ENCODE data around the gene XPNPEP1.

XPNPEP1 gene

DNA sequence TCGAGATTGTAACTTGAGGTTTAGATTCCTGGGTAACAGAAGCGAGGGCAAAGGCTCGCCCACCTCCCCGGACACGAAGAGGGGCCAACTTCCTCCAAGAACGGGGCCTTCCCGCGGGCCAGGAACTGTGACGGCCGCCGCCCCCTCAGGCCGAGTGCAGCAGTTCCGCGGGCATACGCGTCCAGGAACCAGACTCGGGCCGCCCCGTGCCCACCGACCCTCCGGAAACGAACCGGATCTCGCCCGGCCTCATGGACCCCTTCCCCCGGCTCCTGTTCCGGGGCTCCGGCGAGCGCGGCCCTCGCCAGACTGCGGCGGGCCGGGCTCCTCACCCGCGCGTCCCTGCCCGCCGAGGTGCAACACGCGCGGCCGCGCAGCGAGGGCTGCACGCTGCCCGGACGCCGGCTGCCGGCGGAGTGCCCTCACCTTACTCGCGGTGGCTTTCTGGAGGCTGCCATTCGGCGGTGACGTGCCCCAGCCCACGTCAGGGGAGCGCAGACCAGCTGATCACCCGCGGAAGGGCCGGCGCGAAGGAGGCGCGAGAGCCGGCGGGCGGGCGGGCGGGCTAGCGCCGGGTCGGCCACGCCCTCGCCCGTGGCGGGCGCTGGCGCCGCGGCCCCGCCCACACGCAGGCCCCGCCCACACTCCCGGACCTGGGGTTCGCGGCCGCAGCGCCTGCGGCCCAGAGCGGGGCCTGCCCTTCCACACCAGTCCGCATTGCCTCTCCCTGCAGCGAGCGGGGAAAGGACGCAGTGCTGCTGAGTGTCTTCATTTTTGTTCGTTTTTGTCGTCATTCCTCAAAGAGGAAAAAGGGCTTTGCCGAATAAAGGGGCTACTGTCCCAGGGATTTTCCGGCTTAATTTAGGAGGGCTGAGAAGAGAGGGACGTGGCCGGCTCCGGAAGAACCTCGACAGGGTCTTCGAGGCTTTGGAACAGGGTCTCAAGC lies at the start of gene XPNPEP1:
Gene XPNPEP1 (minus strand): TSS at position 536 of the 946 bp plus-strand sequence. CDS start 78 bp downstream, at position 458.
- peaks cover 0 to 16% of the 10 kb centered on the region in 2 donors for H3K4me1 ChIP-seq (ENCODE audit: control insufficient read depth in 1 of 2, insufficient read depth in 2 of 2, low read length in 2 of 2)
- H3K36me3 ChIP-seq (ENCODE audit: control insufficient read depth in 1 of 2, insufficient read depth in 2 of 2, low read length in 2 of 2), result no peaks in the 10 kb centered on the region
- peak within 1 kb of the TSS; percentile 76 to 92 for H3K4me3 ChIP-seq (ENCODE audit: low read depth in 1 of 2, low read length in 2 of 2)
- peak within 1 kb of the TSS; percentile 87 for H3K27ac ChIP-seq (ENCODE audit: low read length)
- H3K9me3 ChIP-seq (ENCODE audit: control insufficient read depth in 1 of 2, low read length in 2 of 2), result no peaks in the 10 kb centered on the region
- H3K27me3 ChIP-seq (ENCODE audit: low read depth, low read length), result no peaks in the 10 kb centered on the region

DNA sequence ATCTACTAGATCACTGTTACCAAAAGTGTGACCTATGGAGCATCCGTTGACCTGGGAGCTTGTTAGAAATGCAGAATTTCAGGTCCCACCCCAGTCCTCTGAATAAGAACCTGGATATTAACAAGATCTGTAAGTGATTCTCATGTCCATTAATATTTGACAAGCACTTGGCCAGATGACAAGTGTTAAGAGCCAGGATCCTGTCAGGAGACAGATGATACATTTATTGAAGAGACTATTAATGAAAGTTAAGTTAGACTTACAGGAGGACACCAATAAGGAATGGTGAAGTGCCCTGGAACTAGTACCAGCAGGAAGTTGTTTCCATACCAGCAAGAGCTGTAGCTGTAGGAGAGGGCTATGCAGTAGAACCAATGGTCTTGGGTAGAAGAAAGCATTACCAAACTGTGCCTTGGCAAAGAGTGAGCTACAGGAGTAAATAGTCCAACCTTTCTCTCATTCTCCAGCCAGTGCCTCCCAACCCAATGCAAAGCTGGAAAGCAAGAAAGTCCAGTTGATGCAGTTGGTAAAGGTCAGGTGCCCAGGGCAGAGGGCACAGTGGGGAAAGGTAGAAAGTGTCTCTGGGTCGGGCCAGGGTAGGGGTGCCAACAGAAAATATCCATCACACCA lies 49.2 kb upstream of the XPNPEP1 start:
- Histone ChIP-seq H3K4me1 (ENCODE audit: control insufficient read depth in 1 of 2, insufficient read depth in 2 of 2, low read length in 2 of 2) (peaks cover 3 to 4% of the 10 kb centered on the region in 2 donors), H3K9me3 (ENCODE audit: control insufficient read depth in 1 of 2, low read length in 2 of 2) (no peaks in the 10 kb centered on the region), H3K27me3 (ENCODE audit: low read depth, low read length) (no peaks in the 10 kb centered on the region), H3K36me3 (ENCODE audit: control insufficient read depth in 1 of 2, insufficient read depth in 2 of 2, low read length in 2 of 2) (no peaks in the 10 kb centered on the region), H3K4me3 (ENCODE audit: low read depth in 1 of 2, low read length in 2 of 2) (no peak overlapping the region), H3K27ac (ENCODE audit: low read length) (no peak overlapping the region)

DNA sequence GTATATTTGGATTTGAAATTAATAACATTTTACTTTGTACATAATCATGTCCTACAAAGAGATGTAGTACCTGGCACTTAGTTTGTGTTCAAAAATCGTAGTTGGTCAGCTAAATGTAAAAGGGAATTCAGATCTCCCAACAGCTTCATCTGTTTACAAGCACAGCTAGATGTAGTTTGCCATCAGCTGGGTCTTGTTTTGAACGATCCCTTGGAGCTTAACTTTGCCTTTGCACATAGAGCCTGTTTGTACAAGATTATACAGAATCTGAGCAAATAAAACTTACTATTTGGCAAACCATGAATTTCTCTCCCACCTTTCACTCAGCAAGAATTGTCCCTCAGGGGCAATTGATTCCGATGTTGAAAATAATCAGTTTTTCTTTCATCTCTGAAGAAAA lies 48.3 kb upstream of the XPNPEP1 start:
- peaks cover under 1 to 3% of the 10 kb centered on the region in 2 donors for H3K4me1 ChIP-seq (ENCODE audit: control insufficient read depth in 1 of 2, insufficient read depth in 2 of 2, low read length in 2 of 2)
- no peaks in the 10 kb centered on the region for H3K9me3 ChIP-seq (ENCODE audit: control insufficient read depth in 1 of 2, low read length in 2 of 2)
- H3K27ac ChIP-seq (ENCODE audit: low read length), result no peak overlapping the region
- no peaks in the 10 kb centered on the region for H3K27me3 ChIP-seq (ENCODE audit: low read depth, low read length)
- H3K36me3 ChIP-seq (ENCODE audit: control insufficient read depth in 1 of 2, insufficient read depth in 2 of 2, low read length in 2 of 2), result no peaks in the 10 kb centered on the region
- H3K4me3 ChIP-seq (ENCODE audit: low read depth in 1 of 2, low read length in 2 of 2), result no peak overlapping the region

DNA sequence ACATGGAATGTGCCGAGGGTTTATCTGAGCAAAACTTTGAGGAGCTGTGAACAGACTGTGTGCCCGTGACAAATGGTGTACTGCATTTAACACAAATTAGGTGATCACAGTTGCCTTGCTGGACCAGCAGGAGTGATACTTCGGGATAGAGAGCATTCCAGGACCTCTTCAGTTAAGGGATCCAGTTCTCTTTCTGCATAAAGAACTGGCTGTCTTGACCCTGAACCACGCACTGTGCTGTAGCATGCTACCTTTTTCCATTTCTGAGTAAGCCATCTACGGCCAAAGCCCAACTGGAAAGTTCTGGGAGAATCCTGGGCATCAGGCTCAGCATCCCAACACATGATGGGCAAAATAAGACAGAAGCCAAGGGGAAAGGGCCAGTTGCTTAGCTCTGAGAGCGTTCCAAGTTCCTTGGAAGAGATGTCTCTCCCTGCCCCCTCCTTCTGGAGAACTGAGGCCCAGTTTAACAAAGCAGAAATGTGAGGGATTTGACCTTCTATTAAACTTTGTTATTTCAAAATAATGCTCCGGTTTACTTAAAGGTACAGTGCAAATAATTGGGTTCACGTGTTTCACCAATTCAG lies 46.5 kb upstream of the XPNPEP1 start:
- Histone ChIP-seq H3K36me3 (ENCODE audit: control insufficient read depth in 1 of 2, insufficient read depth in 2 of 2, low read length in 2 of 2) (no peaks in the 10 kb centered on the region), H3K27ac (ENCODE audit: low read length) (peak overlapping the region; percentile 24), H3K9me3 (ENCODE audit: control insufficient read depth in 1 of 2, low read length in 2 of 2) (no peaks in the 10 kb centered on the region), H3K4me3 (ENCODE audit: low read depth in 1 of 2, low read length in 2 of 2) (no peak overlapping the region), H3K4me1 (ENCODE audit: control insufficient read depth in 1 of 2, insufficient read depth in 2 of 2, low read length in 2 of 2) (peaks cover 0 to 3% of the 10 kb centered on the region in 2 donors), H3K27me3 (ENCODE audit: low read depth, low read length) (no peaks in the 10 kb centered on the region)

DNA sequence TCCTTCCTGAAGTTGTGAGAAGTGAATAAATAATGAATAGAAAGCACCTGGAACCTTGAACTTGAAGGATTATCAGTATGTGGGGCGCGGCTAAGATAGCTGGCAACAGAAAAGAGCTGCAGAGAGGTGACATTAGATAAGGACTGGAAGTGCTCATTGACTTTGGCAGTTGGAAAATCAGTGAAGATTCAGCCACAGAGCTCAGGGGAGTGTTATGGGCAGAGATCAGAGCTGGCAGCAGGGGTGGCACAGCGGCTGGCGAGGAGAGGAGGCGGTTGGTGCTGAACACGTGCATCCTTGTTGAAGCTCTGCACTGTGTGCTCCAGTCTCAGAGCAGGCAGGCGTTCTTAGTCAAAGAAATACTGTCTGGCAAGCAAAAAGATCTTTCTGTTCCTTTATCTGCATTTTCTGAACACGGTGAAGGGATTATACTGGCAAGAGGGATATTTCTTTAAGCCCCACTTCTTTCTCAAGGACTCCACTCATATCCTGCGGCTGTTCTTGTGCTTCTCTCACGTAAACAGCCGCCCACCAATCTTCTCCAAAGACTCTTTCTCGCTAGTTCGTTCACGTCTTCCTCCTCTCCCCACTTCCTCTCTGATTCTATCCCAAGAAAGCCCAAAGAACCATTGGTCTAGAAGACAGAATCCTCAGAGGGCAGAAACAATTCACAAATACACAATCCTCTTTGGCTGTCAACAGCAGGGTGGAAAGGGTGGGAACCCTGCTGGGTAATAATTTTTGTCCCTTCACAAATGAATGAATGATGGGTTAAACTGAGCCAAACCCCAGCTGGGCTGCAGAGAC lies 45.8 kb upstream of the XPNPEP1 start:
- peak overlapping the region; percentile 24 for H3K27ac ChIP-seq (ENCODE audit: low read length)
- H3K36me3 ChIP-seq (ENCODE audit: control insufficient read depth in 1 of 2, insufficient read depth in 2 of 2, low read length in 2 of 2), result no peaks in the 10 kb centered on the region
- peak overlapping the region in 1 of 2 donors; percentile 7 for H3K4me3 ChIP-seq (ENCODE audit: low read depth in 1 of 2, low read length in 2 of 2)
- H3K27me3 ChIP-seq (ENCODE audit: low read depth, low read length), result no peaks in the 10 kb centered on the region
- no peaks in the 10 kb centered on the region for H3K9me3 ChIP-seq (ENCODE audit: control insufficient read depth in 1 of 2, low read length in 2 of 2)
- peaks cover 0 to 3% of the 10 kb centered on the region in 2 donors for H3K4me1 ChIP-seq (ENCODE audit: control insufficient read depth in 1 of 2, insufficient read depth in 2 of 2, low read length in 2 of 2)

DNA sequence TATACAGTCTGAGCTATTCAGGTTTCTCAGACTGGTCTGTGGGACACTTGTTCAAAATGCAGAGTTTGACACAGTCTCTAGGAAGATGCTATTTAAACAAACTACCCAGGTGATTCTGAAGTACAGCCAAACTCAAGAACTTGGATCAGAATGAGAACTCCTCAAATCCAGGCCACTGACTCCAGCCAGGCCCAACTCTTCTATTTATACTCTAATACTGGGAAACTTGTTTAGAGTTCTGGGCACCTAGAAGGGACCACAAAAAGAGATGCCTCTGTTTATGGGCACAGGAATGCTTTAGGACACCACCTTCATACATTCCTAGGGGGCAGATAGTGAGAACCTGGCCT lies 44.4 kb upstream of the XPNPEP1 start:
- H3K4me3 ChIP-seq (ENCODE audit: low read depth in 1 of 2, low read length in 2 of 2), result no peak overlapping the region
- H3K4me1 ChIP-seq (ENCODE audit: control insufficient read depth in 1 of 2, insufficient read depth in 2 of 2, low read length in 2 of 2), result peaks cover 0 to 3% of the 10 kb centered on the region in 2 donors
- H3K36me3 ChIP-seq (ENCODE audit: control insufficient read depth in 1 of 2, insufficient read depth in 2 of 2, low read length in 2 of 2), result no peaks in the 10 kb centered on the region
- peak overlapping the region; percentile 19 for H3K27ac ChIP-seq (ENCODE audit: low read length)
- no peaks in the 10 kb centered on the region for H3K9me3 ChIP-seq (ENCODE audit: control insufficient read depth in 1 of 2, low read length in 2 of 2)
- H3K27me3 ChIP-seq (ENCODE audit: low read depth, low read length), result no peaks in the 10 kb centered on the region

DNA sequence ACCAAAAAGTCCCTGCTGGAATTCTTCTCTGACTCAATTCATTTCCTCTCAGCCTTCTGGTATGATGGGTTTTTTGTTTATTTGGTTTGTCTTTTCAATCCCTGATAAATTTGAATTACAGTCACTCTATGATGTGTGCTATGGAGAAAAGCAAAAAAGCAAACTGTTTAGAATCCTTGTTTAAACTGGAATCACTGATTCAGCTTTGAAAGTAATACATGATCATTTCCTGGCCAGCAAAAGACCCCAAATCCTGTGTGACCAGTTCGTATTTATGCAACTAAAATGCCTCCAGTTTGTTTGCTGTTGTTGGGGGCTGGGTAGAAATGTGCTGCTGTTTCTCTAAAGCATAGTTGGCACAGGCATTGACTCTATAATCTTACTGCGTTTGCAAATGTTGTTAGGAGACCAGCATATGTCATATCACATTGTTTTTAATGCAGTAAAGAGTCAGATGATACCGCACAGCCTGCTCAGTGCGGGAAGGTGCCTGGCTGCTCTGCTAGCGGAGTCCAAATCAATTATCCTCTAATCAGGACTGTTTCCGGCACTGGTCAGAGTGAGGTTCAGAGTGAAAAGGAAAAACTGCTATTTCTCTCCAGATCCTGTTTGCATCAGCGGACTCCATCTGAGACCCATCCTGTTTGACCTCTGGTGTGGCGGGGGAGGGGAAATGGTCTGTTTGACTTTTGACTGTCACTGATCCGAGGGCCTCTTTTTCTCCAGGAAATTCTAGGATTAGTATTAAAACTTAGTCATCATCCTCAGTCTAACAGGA lies 43.8 kb upstream of the XPNPEP1 start:
- H3K27ac ChIP-seq (ENCODE audit: low read length), result peak overlapping the region; percentile 19
- peaks cover 0 to 3% of the 10 kb centered on the region in 2 donors for H3K4me1 ChIP-seq (ENCODE audit: control insufficient read depth in 1 of 2, insufficient read depth in 2 of 2, low read length in 2 of 2)
- H3K9me3 ChIP-seq (ENCODE audit: control insufficient read depth in 1 of 2, low read length in 2 of 2), result no peaks in the 10 kb centered on the region
- H3K27me3 ChIP-seq (ENCODE audit: low read depth, low read length), result no peaks in the 10 kb centered on the region
- no peaks in the 10 kb centered on the region for H3K36me3 ChIP-seq (ENCODE audit: control insufficient read depth in 1 of 2, insufficient read depth in 2 of 2, low read length in 2 of 2)
- H3K4me3 ChIP-seq (ENCODE audit: low read depth in 1 of 2, low read length in 2 of 2), result peak overlapping the region in 1 of 2 donors; percentile 10

DNA sequence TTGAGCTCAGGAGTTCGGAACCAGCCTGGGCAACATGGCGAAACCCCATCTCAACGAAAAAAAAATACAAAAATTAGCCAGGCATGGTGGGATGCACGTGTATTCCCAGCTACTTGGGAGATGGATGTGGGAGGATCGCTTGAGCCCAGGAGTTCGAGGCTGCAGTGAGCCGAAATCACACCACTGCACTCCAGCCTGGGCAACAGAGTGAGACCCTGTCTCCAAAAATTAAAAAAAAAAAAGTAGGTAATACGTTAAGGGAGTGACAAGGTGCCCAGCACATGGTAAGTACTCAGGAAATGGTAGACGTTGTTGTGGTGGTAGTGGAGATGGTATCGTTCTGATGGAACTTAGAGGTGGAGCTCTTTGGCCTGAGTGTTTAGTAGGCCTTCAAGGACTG lies 41.0 kb upstream of the XPNPEP1 start:
- no peaks in the 10 kb centered on the region for H3K36me3 ChIP-seq (ENCODE audit: control insufficient read depth in 1 of 2, insufficient read depth in 2 of 2, low read length in 2 of 2)
- peaks cover 0 to 3% of the 10 kb centered on the region in 2 donors for H3K4me1 ChIP-seq (ENCODE audit: control insufficient read depth in 1 of 2, insufficient read depth in 2 of 2, low read length in 2 of 2)
- no peak overlapping the region for H3K4me3 ChIP-seq (ENCODE audit: low read depth in 1 of 2, low read length in 2 of 2)
- no peak overlapping the region for H3K27ac ChIP-seq (ENCODE audit: low read length)
- H3K27me3 ChIP-seq (ENCODE audit: low read depth, low read length), result no peaks in the 10 kb centered on the region
- no peaks in the 10 kb centered on the region for H3K9me3 ChIP-seq (ENCODE audit: control insufficient read depth in 1 of 2, low read length in 2 of 2)

DNA sequence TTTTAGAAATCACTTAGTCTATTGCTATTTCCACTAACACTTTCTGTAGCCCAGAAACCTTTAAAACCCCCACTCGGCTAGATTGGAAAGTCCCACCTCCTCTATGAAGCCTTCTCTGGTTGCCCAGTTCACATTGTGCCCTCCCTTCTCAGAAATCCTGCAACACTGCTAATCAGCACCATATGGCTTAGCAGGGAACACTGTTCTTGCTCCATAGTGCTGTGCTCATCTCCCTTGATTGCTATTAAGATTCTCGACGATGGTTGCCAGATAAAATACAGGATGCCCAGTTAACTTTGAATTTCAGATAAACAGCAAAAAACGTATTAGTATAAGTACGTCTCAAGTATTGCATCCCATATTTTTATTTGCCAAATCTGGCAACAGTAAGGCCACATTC lies 40.1 kb upstream of the XPNPEP1 start:
- Histone ChIP-seq H3K4me3 (ENCODE audit: low read depth in 1 of 2, low read length in 2 of 2) (no peak overlapping the region), H3K9me3 (ENCODE audit: control insufficient read depth in 1 of 2, low read length in 2 of 2) (no peaks in the 10 kb centered on the region), H3K36me3 (ENCODE audit: control insufficient read depth in 1 of 2, insufficient read depth in 2 of 2, low read length in 2 of 2) (no peaks in the 10 kb centered on the region), H3K27me3 (ENCODE audit: low read depth, low read length) (no peaks in the 10 kb centered on the region), H3K27ac (ENCODE audit: low read length) (no peak overlapping the region), H3K4me1 (ENCODE audit: control insufficient read depth in 1 of 2, insufficient read depth in 2 of 2, low read length in 2 of 2) (peaks cover 0 to 3% of the 10 kb centered on the region in 2 donors)

DNA sequence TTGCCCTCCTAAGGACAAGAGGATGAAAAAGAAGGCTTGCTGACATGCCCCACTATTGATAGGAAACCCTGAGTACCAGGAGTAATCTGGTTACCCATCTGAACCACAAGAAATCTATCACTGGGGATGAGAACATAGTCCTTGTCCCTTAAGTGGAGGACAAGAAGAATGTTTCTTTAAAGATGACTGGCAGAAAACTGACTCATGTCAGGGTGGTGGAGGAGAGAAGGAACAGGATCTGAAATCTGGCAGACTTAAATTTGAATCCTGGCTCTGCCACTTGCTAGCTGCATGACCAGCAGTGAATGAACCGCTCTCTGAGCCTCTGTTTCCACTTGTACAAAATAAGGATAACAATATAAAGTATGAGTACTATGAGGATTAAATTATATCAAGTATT lies 38.9 kb upstream of the XPNPEP1 start:
- Histone ChIP-seq H3K27ac (ENCODE audit: low read length) (no peak overlapping the region), H3K9me3 (ENCODE audit: control insufficient read depth in 1 of 2, low read length in 2 of 2) (no peaks in the 10 kb centered on the region), H3K27me3 (ENCODE audit: low read depth, low read length) (no peaks in the 10 kb centered on the region), H3K36me3 (ENCODE audit: control insufficient read depth in 1 of 2, insufficient read depth in 2 of 2, low read length in 2 of 2) (no peaks in the 10 kb centered on the region), H3K4me3 (ENCODE audit: low read depth in 1 of 2, low read length in 2 of 2) (no peak overlapping the region), H3K4me1 (ENCODE audit: control insufficient read depth in 1 of 2, insufficient read depth in 2 of 2, low read length in 2 of 2) (no peaks in the 10 kb centered on the region)

Data from muscle layer of duodenum (tissue), 2 donors.